Muscle layer of colon (tissue), 2 donors: ENCODE measurements around the gene UBXN1.
"Not testable (repeated sequence)": the region's sequence is repeated elsewhere in the genome, so short reads cannot be mapped to it uniquely, and the experiment has no call there.

Experiments
- H3K27ac ChIP-seq: one replicate; pipeline ENCODE4 v1.7.0; 2013; ENCODE audit warnings: low read depth, mild to moderate bottlenecking, low read length, moderate library complexity
- H3K27me3 ChIP-seq, 2 donors: one replicate each; pipeline ENCODE4 v1.7.0; 2013; ENCODE audit warnings: low read length in 2 of 2, mild to moderate bottlenecking in 2 of 2; ENCODE audit not compliant: insufficient read depth in 2 of 2, control insufficient read depth in 1 of 2
- H3K36me3 ChIP-seq: one replicate; pipeline ENCODE4 v1.7.0; 2013; ENCODE audit warnings: mild to moderate bottlenecking, low read length; ENCODE audit not compliant: insufficient read depth
- H3K4me1 ChIP-seq: one replicate; pipeline ENCODE4 v1.7.0; 2013; ENCODE audit warnings: mild to moderate bottlenecking, low read length; ENCODE audit not compliant: insufficient read depth
- H3K4me3 ChIP-seq, 2 donors: one replicate each; pipeline ENCODE4 v1.7.0; 2013; ENCODE audit warnings: low read length in 2 of 2, low read depth in 1 of 2, mild to moderate bottlenecking in 1 of 2, moderate library complexity in 1 of 2
- H3K9ac ChIP-seq: one replicate; pipeline ENCODE4 v1.7.0; 2013; ENCODE audit warnings: low read length
- H3K9me3 ChIP-seq: one replicate; pipeline ENCODE4 v1.7.0; 2013; ENCODE audit warnings: mild to moderate bottlenecking, low read length
- donor health status: abdominal sarcoma.
- donor health status: Adenocarcinoma of cecum.

UBXN1 gene

DNA sequence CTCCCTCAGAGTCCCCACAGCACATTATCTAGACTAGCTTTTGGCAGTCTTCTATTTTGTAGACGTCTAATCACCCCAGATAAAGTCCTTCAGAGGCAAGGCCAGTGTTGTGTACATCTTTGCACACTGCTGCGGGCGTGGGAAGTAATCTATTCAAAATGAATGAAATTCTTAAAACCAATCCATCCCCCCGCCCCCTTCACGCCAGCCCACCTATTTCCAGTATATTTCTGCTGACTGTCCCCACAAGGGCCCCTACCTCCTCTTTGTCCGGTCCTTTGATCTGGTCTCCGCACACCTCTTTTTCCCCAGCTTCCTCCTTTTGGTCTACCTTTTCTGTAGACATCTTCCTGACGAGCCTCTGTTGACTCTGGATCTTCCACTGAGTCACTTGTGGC lies 28.0 kb upstream of the UBXN1 start:
- H3K36me3 ChIP-seq = peaks cover 6% of the 10 kb centered on the region
- no peaks in the 10 kb centered on the region for H3K27me3 ChIP-seq
- H3K9ac ChIP-seq = peak overlapping the region; percentile 14
- peak overlapping the region; percentile 86 for H3K27ac ChIP-seq
- no peaks in the 10 kb centered on the region for H3K9me3 ChIP-seq
- peak overlapping the region; percentile 43 to 88 for H3K4me3 ChIP-seq
- H3K4me1 ChIP-seq = peaks cover 37% of the 10 kb centered on the region

DNA sequence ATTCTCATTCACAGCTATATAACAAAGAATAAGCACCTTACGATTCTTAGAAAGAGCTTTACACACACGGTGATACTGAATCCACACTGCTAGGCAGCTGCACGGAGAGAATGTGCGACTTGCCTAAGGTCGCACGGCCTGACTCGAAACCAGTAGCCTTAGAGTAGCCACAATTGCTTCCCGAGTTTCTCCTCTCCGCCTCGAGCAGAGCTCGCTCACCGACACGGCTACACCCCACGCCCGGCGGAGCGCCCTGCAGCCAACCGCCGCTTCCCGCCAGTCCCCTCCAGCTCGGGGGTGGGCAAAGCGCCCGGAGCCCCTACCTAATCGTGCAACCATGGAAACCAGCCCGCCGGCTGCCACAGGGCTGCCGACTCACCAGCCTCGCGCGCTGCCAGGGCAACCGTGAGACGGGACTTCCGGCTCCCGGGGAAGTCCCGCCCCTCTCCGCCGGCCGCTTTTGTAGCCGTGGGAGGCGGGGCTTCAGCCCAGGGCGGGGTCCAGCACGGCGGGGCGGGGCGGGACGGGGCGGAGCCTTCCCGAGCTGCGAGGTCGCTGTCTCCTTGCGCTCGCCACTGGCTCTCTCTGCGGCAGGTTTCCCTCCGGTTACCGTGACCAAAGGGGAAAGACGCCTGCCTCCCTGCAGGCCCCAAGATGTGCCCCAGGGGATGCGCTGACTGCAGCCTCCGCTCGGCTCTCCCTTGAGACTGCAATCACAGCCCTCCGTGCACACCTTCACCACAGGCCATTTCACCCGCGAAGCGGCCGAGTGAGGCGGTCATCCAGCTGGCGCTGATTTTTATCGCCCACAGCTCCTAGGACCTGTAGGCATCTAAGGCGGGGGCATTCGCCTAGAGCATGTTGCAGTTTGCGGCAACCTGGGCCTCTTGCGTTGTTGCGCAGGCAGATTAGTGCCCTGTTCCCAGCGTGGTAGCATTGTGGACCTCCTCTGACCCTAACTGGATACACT lies 27.3 kb upstream of the UBXN1 start:
- Histone ChIP-seq H3K9me3 (no peaks in the 10 kb centered on the region), H3K27ac (peak overlapping the region; percentile 94), H3K36me3 (peaks cover 1% of the 10 kb centered on the region), H3K9ac (peak overlapping the region; percentile 92), H3K4me3 (peak overlapping the region; percentile 43 to 88), H3K27me3 (no peaks in the 10 kb centered on the region), H3K4me1 (peaks cover 37% of the 10 kb centered on the region)

GRCh38 chr11:62705413-62705812 lies 26.5 kb upstream of the UBXN1 start:
- H3K27ac ChIP-seq = peak overlapping the region; percentile 94
- H3K9me3 ChIP-seq = no peaks in the 10 kb centered on the region
- peak overlapping the region; percentile 92 for H3K9ac ChIP-seq
- H3K36me3 ChIP-seq = no peaks in the 10 kb centered on the region
- no peaks in the 10 kb centered on the region for H3K27me3 ChIP-seq
- peaks cover 36% of the 10 kb centered on the region for H3K4me1 ChIP-seq
- H3K4me3 ChIP-seq = peak overlapping the region; percentile 43 to 88

DNA sequence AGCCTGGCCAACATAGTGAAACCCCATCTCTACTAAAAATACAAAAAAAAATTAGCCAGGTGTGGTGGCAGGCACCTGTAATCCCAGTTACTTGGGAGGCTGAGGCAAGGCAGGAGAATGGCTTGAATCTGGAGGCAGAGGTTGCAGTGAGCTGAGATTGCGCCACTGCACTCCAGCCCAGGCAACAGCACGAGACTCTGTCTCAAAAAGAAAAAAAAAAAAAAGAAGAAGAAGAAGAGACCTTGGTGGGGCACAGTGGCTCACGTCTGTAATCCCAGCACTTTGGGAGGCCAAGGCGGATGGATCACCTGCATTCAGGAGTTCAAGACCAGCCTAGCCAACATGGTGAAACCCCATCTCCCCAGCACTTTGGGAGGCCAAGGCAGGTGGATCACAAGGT lies 25.0 kb upstream of the UBXN1 start:
- peaks cover 27% of the 10 kb centered on the region for H3K4me1 ChIP-seq
- H3K4me3 ChIP-seq, H3K27ac ChIP-seq, H3K36me3 ChIP-seq, H3K9me3 ChIP-seq, H3K9ac ChIP-seq, H3K27me3 ChIP-seq: not testable (repeated sequence)

GRCh38 chr11:62702246-62702645 lies 23.4 kb upstream of the UBXN1 start:
- H3K9me3 ChIP-seq = no peaks in the 10 kb centered on the region
- no peak overlapping the region for H3K9ac ChIP-seq
- no peaks in the 10 kb centered on the region for H3K27me3 ChIP-seq
- H3K4me1 ChIP-seq = peaks cover 18% of the 10 kb centered on the region
- H3K4me3 ChIP-seq = no peak overlapping the region
- H3K27ac ChIP-seq = no peak overlapping the region
- no peaks in the 10 kb centered on the region for H3K36me3 ChIP-seq

DNA sequence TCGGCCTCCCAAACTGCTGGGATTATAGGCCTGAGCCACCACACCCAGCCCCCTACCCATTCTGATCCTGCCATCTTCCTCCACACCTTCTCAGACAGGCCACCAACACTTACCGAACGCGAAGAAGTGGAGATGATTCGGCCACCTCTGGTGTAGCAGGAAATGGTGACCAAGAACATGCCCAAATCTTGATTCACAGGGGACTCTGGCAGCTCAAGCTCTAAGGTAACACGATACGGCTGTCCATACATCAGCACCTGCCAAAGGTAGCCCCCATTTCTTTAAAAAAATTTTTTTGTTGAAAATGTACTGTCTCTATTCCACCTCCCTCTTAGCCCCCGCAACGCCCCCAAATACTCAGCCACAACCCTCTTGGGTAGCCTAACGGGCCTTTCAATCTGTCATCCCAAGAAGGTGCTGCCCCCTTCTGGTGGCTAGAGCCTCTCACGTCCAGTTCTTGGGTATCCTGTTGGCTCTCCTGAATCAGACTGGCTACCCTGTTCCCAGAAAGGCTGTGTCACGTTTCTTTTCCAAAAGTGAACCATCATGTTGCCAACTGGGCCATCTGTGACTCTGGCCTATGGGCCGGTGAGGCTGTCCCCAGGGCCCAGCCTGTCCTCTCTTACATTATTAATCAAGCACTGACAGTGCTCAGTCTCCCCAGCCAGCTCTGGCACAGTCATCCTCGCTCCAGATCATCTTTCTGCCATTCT lies 15.7 kb upstream of the UBXN1 start:
- H3K27ac ChIP-seq = no peak overlapping the region
- peaks cover 18% of the 10 kb centered on the region for H3K36me3 ChIP-seq

GRCh38 chr11:62693624-62694023 lies 14.8 kb upstream of the UBXN1 start:
- not testable (repeated sequence) for H3K9me3 ChIP-seq, H3K27me3 ChIP-seq, H3K9ac ChIP-seq, H3K27ac ChIP-seq, H3K4me3 ChIP-seq
- Histone ChIP-seq H3K36me3 (peaks cover 18% of the 10 kb centered on the region), H3K4me1 (peaks cover 15% of the 10 kb centered on the region)

More for the DNA sequence above, 15.7 kb upstream of the UBXN1 start:
- Histone ChIP-seq H3K9ac (no peak overlapping the region), H3K27me3 (no peaks in the 10 kb centered on the region), H3K4me1 (peaks cover 15% of the 10 kb centered on the region), H3K9me3 (no peaks in the 10 kb centered on the region), H3K4me3 (no peak overlapping the region)

- H3K36me3 ChIP-seq = peaks cover 18% of the 10 kb centered on the region
- peaks cover 14% of the 10 kb centered on the region for H3K4me1 ChIP-seq
- H3K4me3 ChIP-seq = peak within 1 kb of the TSS; percentile 41 to 44
- no peaks in the 10 kb centered on the region for H3K9me3 ChIP-seq
- H3K27me3 ChIP-seq = peaks cover 0 to 9% of the 10 kb centered on the region in 2 donors
- H3K9ac ChIP-seq = no peak within 1 kb of the TSS
- peak within 1 kb of the TSS; percentile 60 for H3K27ac ChIP-seq
These were observed 10.7 kb upstream of the UBXN1 start, which contains the start of gene LRRN4CL for GRCh38 chr11:62689421-62690183. LRRN4CL (minus strand) TSS chr11:62689530; CDS start chr11:62688508, 1,022 bp downstream.

DNA sequence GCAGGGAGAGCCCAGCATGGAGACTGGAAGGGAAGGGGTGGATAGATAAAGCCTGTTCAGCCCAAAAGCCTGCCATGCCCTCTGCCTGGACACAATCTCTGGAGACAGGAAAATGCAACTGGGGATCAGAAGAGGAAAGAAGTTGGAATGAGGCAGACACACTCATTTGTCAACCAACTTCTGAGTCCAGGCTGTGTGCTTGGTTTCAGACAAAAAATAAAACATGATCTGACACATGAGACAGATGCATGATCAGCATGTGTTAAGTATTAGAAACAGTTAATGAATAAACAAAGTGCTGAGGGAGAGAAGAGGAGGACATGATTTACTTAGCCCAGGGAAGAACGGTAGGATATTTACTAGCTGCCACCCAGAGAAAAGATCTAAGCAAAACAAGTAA lies 9.6 kb upstream of the UBXN1 start:
- no peaks in the 10 kb centered on the region for H3K9me3 ChIP-seq
- H3K36me3 ChIP-seq = peaks cover 18% of the 10 kb centered on the region
- peak overlapping the region; percentile 5 to 44 for H3K4me3 ChIP-seq
- peaks cover 0 to 9% of the 10 kb centered on the region in 2 donors for H3K27me3 ChIP-seq
- H3K9ac ChIP-seq = no peak overlapping the region
- peaks cover 11% of the 10 kb centered on the region for H3K4me1 ChIP-seq
- peak overlapping the region; percentile 60 for H3K27ac ChIP-seq

DNA sequence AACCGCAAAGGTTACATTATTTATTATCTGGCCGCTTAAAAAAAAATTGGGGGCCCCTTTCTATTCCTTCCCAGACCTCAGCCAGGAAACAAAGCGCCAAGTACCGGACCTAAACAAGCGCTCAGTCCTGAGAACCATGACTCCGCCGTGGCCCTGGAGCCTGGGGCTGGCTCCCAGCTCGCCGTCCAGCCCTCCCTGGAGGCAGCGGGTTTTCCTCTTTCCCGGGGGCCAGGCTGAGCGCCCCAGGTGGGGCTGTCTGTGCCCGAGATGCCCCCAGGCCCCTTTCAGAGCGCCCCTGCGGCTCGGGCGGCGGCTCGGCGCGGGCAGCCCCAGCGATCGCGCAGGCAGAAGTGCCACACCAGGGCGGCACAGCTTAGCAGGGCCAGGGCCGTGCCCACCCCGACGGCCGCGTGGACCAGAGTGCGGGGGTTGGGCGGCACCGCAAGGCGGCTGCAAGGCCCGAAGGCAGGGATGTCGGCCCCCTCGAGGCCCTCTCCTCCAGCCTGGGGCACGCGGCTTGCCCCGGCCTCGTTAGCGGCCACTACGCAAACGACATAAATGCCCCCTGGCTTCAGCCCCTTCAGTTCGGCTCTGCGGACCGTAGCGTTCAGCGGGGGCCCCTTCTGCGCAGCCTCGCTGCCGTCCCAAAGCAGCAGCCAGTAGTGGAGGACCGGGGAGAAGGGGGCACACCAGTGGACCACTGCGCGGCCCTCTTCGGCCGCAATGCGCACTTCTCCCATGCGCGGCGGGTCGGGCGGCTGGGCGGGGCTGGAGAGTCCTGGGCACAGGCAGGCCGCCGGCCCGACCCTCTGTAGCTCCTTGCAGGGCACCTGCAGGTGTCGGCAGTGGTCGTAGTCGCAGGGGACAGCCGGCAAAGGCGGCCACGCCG lies 8.9 kb upstream of the UBXN1 start:
- Histone ChIP-seq H3K27me3 (peaks cover 0 to 9% of the 10 kb centered on the region in 2 donors), H3K36me3 (peaks cover 14% of the 10 kb centered on the region), H3K4me3 (peak overlapping the region; percentile 5 to 44), H3K9ac (no peak overlapping the region), H3K9me3 (no peaks in the 10 kb centered on the region), H3K4me1 (peaks cover 11% of the 10 kb centered on the region), H3K27ac (peak overlapping the region; percentile 60)
